Fibroblast of mammary gland (primary cell): ENCODE data around the gene SMO.
"Not testable (repeated sequence)": the region's sequence is repeated elsewhere in the genome, so short reads cannot be mapped to it uniquely, and the experiment has no call there.

Experiments used
- DNase-seq: peaks from one replicate; pipeline ENCODE4 v3.0.0-alpha.2; 2010; ENCODE audit warnings: low read depth
- H3K4me3 ChIP-seq: 2 replicates; pipeline ENCODE4 v1.5.1; 2011; ENCODE audit warnings: low read depth, mild to moderate bottlenecking, low read length, moderate library complexity; ENCODE audit not compliant: control insufficient read depth
- CTCF ChIP-seq: conservative IDR thresholded peaks from 2 replicates; pipeline ENCODE4 v1.5.1; 2011; ENCODE audit warnings: low read depth, low read length, inconsistent platforms; ENCODE audit not compliant: control insufficient read depth, insufficient read depth

Gene SMO

GRCh38 chr7:129218514-129219062 lies 30.2 kb downstream of the SMO start:
- peak; percentile 79 for DNase-seq
- peak; percentile 89 for TF ChIP-seq CTCF
- H3K4me3 ChIP-seq, result no peak overlapping the region

DNA sequence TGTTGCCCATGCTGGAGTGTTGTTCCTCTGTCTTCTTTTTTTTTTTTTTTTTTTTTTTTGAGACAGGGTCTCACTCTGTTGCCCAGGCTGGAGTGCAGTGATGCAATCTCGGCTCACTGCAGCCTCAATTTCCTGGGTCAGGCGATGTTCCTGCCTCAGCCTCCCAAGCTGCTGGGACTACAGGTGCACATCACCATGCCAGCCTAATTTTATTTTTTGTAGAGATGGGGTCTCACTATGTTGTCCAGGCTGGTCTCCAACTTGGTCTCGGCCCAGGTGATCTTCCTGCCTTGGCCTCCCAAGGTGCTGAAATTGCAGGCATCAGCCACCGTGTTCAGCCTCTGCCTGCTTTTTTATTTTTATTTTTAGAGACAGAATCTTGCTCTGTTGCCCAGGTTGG lies 30.7 kb downstream of the SMO start:
- H3K4me3 ChIP-seq, DNase-seq: not testable (repeated sequence)

GRCh38 chr7:129222064-129222463 lies 33.6 kb downstream of the SMO start:
- TF ChIP-seq CTCF, result no peak
- no peak for DNase-seq
- no peak overlapping the region for H3K4me3 ChIP-seq

- peak; percentile 94 for DNase-seq
- peak within 1 kb of the TSS; percentile 80 for H3K4me3 ChIP-seq
- TF ChIP-seq CTCF, result no peak
These were observed 36.1 kb downstream of the SMO start, which contains the start of gene AHCYL2 for GRCh38 chr7:129224251-129225205. TSS of gene AHCYL2 (plus strand) at chr7:129225030.

GRCh38 chr7:129225206-129225930 lies 36.9 kb downstream of the SMO start:
- peak; percentile 14 for DNase-seq
- H3K4me3 ChIP-seq, result peak overlapping the region; percentile 80
- no peak for TF ChIP-seq CTCF

- no peak for TF ChIP-seq CTCF
- DNase-seq, result peak; percentile 8
- H3K4me3 ChIP-seq, result peak overlapping the region; percentile 80
These were observed 37.6 kb downstream of the SMO start for GRCh38 chr7:129225931-129226572.
